ENCODE measurements around the gene LMBR1.

LMBR1 gene

DNA sequence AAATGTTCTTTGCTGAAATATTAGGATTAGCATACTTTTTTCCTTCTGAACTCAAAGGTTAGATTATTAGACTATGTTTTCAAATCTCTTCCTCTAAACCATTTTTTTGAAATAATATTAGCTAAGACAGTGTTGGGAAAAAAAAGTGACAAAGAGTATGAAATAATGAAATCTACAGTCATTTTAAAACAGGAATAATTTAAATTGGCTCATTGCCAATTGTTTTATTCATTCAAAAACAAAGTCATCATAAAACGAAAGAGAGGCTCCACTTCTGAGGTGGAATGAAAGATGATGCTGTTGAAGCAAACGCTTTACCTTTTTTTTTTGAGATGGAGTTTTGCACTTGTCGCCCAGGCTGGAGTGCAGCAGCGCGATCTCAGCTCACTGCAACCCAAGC, 201.2 kb downstream of the LMBR1 start:
- DNase-seq: no peak

DNA sequence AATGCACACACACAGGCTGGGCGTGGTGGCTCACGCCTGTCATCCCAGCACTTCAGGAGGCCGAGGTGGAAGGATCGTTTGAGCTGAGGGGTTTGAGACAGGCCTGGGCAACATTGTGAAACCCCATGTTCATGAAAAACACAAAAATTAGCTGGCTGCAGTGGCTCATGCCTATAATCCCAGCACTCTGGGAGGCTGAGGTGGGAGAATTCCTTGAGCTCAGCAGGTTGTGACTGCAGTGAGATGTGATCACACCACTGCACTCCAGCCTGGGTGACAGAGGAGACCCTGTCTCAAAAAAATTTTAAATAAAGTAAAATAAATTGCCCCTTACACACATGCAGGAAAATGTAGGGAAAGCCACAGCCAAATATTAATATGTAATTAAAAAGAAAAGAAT, 208.3 kb downstream of the LMBR1 start:
- no peak for DNase-seq

- no peak for DNase-seq
These were observed 208.7 kb downstream of the LMBR1 start for GRCh38 chr7:156684251-156684650.

DNA sequence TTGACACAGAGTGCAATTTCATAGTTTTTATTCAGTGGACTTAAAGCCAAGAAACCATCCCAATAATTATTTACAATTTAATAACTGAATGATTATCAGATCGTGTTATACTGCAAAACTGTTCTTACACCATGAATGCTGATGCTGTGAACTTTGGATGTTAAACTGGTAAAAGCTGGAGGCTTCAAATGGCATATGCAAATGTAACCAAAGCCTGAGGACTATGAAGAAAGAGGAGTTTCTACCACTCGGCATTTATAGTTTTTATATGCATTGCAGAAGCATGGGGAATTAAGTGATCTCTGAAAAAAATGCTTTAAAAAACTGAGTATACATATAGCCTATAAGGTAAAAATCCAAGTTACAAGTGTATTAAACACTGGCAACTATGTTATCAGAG, 210.1 kb downstream of the LMBR1 start:
- DNase-seq: no peak

DNA sequence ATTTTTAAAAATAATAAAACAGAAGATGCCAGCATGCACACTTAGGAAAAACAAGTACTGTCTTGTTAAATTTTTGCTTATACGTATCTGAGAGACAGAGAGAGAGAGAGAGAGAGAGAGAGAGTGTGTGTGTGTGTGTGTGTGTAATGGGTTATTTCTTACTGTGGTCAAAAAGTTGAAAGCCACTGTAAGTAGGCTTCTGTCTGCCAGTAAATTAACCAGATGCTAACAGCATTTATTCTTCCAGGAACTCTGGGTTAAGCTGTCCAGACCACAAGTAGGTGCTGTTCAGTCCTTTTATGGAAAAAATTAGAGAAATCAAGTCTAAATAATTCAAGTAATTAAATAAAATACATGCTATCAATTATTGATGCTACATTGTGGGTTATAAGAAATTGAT, 212.7 kb downstream of the LMBR1 start:
- DNase-seq: peak in 1 of 5 experiments; percentile 62

DNA sequence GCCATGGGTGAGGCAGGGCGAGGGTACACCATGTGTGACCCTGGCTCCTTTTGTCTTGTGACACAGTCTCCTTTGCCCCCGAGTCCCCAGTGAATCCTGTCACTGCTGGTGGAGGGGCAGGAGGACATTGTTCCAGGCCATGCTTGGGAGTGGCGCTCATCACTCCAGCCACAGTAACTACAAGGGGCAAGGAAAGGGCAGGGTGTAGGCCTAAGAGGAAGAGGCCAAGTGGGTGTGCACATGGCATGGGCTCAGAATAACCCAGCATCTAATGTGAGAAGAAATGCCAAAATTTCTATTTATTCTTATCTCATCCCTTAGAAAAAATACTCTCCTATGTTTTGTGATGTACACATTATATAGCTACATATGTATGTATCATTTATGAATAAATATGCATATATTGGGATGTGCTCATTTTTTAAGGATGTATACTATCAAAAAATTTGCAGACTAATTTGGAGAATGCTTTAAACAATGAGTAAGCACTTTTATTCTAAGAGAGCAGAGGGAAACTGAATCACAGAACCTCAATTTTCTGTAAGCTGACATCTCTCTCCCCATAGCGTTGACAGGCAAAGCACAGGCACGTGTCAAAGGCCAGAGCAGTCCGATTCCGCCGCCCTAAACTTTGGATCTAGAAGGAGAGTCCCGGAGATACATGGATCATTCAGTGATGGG, 215.5 kb downstream of the LMBR1 start:
- no peak for DNase-seq

DNA sequence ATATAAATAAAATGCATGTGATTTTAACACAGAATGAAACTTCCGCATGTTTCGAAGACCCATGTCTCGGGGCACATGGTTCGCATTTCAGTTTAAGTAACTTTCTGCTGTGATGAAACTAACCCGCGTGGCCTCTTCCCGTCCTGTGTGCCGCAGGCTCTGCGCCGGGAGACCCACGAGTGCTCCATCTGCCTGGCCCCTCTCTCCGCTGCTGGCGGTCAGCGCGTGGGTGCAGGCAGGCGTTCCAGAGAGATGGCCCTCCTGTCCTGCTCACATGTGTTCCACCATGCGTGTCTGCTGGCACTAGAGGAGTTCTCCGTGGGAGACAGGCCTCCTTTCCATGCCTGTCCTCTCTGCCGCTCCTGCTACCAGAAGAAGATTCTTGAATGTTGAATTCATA, 216.7 kb downstream of the LMBR1 start:
- no peak for DNase-seq

DNA sequence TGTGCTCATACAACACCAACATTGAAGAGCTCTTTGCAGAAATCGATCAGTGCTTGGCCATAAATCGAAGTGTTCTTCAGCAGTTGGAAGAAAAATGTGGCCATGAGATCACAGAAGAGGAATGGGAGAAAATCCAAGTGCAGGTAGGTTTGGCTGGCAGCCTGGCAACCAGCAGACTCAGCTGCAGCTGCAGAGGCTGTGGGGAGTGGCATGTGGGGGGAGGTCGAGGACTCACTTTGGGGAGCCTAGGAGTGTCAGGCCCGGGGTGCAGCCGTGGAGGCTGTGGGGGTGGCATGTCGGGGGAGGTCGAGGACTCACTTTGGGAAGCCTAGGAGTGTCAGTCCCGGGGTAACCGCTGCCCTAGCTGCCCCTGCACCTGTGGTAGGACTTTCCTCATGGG, 217.3 kb downstream of the LMBR1 start:
- DNase-seq: no peak

DNA sequence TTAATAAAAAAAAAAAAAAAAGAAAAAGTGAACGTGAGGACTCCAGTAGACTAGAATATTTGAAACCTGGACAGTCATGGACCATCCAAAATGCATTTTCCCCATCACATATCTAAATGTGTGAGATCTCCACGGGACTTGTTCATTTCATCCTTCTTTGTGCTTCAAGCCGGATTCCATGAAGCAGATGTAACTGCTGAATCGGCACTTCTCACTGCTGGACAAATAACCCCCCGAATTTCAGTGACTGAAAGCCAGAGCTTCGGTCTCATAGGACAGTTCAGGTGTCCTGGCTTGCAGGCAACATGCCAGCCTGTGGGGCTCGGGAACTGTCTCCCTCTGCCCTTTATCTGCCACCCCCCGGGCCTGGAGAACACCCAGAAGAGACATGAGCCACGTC, 219.1 kb downstream of the LMBR1 start:
- DNase-seq: no peak

- DNase-seq: no peak
These were observed 219.5 kb downstream of the LMBR1 start for GRCh38 chr7:156673454-156673853.

DNA sequence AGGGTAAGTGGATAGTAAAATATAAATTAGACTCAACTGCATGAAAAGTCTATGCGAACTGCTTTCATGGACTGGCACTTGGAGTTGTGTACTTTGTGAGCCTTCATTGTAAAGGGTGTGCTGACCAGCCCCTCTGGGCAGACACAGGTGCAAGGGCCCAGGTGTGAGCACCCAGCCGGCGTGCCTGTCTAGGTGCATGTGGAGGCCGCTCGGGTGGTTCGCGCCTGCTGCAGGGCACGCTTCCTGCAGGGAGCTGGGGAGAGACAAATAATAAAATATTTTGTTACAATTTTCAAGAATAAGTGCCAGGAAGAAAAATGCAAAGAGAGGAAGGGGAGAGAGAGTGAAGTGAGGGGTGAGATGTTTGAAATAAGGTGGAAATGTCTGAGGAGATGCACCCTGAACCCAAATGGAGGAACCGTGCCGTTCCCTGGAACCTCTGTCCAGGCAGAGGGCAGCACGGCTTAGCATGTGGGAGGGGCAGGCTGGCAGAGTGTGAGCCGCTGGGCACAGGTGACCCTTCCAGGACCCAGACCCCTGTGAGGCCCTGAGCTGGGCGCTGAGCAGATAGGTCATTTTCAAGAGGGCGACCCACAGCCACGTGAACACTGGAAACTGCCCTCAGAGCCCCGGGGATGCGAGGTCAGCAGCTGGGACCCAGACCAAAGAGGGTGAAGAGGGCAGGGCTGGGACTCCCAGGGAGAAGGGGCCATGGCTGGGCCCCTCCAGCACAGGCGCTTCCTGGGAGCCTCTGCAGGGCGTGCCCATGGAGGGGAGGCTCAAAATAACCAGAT, 223.8 kb downstream of the LMBR1 start:
- DNase-seq: no peak

GRCh38 chr7:156668130-156668741, 224.7 kb downstream of the LMBR1 start:
- DNase-seq: no peak

DNA sequence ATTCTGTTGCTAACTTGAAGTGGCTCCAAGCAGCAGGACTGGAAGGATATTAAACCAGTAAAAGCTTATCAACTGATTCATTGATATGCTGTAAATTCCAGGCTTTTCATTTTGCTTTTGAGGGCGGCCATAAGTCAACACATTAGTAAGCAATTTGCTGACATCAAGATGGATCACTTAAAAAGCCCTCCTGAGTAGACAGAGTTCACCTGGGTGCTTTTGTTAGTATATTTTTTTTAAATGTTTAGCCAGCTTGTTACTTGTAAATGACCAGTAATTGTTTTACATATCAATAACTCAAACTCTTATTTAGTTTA, 225.9 kb downstream of the LMBR1 start:
- DNase-seq: no peak

GRCh38 chr7:156666368-156667109, 226.4 kb downstream of the LMBR1 start:
- DNase-seq: no peak

DNA sequence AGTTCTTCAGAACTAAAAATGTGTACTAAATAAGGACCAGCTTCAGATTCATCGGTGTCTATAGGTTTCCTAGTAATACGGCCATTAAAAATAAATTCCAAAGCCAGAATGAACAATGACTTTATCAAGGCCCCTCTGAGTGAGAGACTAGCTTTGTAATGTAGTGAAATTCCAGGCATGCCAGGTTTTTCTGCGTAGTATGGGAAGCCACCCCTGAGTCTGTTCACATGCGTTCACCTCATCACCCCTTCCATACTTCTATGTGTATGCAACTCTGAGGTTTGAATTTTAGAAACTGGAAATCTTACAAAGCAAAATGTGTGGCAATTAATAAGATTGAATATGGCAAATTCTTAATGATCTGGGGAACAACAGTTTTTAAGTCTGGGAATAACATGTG, 227.9 kb downstream of the LMBR1 start:
- DNase-seq: no peak

GRCh38 chr7:156662277-156662676, 230.7 kb downstream of the LMBR1 start:
- DNase-seq: no peak

DNA sequence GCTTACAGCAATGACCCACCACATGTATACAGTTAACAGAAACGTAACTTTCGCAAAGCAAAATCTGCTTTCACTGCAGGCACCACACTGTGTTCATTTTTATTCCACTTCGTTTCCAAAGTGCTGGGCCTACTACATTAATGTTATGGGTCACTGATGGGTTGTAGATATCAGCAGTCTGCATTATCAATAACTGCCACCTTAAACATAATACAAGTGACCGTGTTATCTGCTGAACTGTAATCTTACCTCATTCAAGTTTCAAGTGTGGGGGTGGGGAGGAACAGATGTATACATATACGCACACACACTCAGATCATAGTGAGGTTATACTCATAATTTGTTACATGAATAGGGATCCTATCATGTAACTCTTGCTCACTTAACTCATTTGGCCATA, 231.3 kb downstream of the LMBR1 start:
- DNase-seq: no peak

DNA sequence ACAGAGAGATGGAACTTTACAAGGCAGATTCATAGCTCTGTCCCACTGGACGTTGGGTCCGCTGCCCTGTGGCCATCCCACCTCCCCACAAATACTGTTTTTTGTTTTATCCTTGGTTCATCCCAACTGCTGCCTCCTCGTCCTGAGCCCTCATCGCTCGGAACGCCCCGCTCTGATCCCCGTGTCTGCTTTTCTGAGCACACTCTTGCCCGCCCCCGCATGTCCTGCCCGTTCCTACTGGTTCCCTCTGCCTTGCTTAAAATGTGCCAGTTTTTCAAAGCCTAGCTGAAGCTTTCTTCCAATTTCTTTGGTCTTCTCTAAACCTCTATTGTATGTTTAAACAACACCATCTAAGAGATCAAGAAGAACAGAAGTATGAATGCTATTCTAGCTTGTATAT, 233.0 kb downstream of the LMBR1 start:
- no peak for DNase-seq

- DNase-seq: no peak
These were observed 233.8 kb downstream of the LMBR1 start for GRCh38 chr7:156659203-156659602.

GRCh38 chr7:156657681-156658080, 235.3 kb downstream of the LMBR1 start:
- DNase-seq: no peak

DNA sequence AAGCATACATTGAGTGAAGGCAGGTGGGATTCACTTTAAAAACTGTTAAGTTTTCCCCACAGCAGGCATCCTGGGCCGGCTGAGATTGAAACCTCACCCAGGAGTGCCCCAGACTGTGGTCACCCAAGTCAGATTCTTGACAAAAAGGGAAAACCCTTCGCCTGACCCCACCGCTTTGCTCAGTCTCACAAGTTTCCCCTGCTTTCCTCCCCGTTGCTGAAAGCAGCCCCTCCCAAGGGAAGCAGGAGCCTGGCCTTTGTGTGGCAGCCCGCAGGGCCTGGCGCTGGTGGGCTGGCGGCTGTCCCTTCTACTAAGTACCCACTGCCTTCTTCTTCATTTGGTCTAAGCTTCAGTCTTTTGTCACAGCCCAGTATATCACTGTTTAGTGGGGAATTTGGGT, 236.4 kb downstream of the LMBR1 start:
- DNase-seq: no peak

GRCh38 chr7:156655983-156656382, 237.0 kb downstream of the LMBR1 start:
- DNase-seq: no peak

DNA sequence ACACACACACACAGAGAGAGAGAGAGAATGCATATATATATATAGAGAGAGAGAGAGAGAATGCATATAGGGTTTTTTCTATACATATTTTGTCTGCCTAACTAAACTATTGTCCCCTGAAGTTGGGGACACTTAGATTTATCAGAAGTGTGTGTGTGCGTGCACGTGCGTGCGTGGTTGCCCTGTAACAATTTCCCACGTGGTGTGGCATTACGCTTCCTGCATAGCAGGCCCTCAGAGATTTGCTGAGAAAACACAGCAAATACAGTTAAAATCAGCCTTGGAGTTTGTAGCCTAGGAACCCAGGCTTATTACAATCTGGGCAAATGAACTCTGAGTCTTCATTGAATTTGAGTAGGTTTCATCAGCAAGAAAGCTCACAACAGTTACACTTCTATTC, 237.7 kb downstream of the LMBR1 start:
- DNase-seq: peak in 1 of 5 experiments; percentile 63
